ENCODE data around the gene PHETA1. TPM values are rescaled to one million over a fixed set of nuclear protein-coding genes. Genes with fewer than 3 reads are reported as not detected.

Gene PHETA1
- total and polyA plus RNA-seq, 2 of the 13 experiments (the other 11 are each of a cell fraction or from before 2014, with no cell fraction given): 11.3 to 20.8 TPM

- TF ChIP-seq ZSCAN30 (CRISPR knock-in tag; IDR thresholded peaks at IDR 0.05) (no peak), NR2F2 (IDR thresholded peaks at IDR 0.05; ENCODE audit: borderline replicate concordance, low read depth) (no peak), ZSCAN12 (CRISPR knock-in tag; IDR thresholded peaks at IDR 0.05) (no peak), POLR2A (IDR thresholded peaks at IDR 0.05; ENCODE audit: insufficient read depth in 1 of 2, low read depth in 2 of 2, low read length in 2 of 2) (peak in 1 of 2 experiments; percentile 91; a peak in 2 of 4 replicates), ZNF574 (CRISPR knock-in tag; IDR thresholded peaks at IDR 0.05) (peak; percentile 57), MED1 (CRISPR knock-in tag; IDR thresholded peaks at IDR 0.05) (peak; percentile 51; the same call in 1 of the 2 replicates), CEBPB (IDR thresholded peaks at IDR 0.05; ENCODE audit: borderline replicate concordance, low read depth, low read length) (no peak), PHF20 (CRISPR knock-in tag; IDR thresholded peaks at IDR 0.05) (no peak), BRCA1 (CRISPR knock-in tag; IDR thresholded peaks at IDR 0.05) (no peak), RELA (CRISPR knock-in tag; IDR thresholded peaks at IDR 0.05) (no peak), NFRKB (IDR thresholded peaks at IDR 0.05) (no peak), ADNP (CRISPR knock-in tag; IDR thresholded peaks at IDR 0.05) (no peak), ZBTB44 (CRISPR knock-in tag; IDR thresholded peaks at IDR 0.05) (no peak), HDAC1 (CRISPR knock-in tag; IDR thresholded peaks at IDR 0.05) (peak; percentile 67; the same call in 1 of the 2 replicates), TFDP2 (CRISPR knock-in tag; IDR thresholded peaks at IDR 0.05) (peak; percentile 70), RFX5 (IDR thresholded peaks at IDR 0.05; ENCODE audit: low read depth, low read length) (no peak), DMAP1 (CRISPR knock-in tag; IDR thresholded peaks at IDR 0.05) (no peak), GTF2F1 (IDR thresholded peaks at IDR 0.05; ENCODE audit: low read length) (no peak), RFX1 (IDR thresholded peaks at IDR 0.05) (no peak), ZNF530 (CRISPR knock-in tag; IDR thresholded peaks at IDR 0.05; ENCODE audit: low read depth) (no peak), REPIN1 (CRISPR knock-in tag; IDR thresholded peaks at IDR 0.05; ENCODE audit: borderline replicate concordance, low read depth) (no peak), TEAD3 (CRISPR knock-in tag; optimal IDR thresholded peaks at IDR 0.05; ENCODE audit: borderline replicate concordance) (no peak), ZNF136 (CRISPR knock-in tag; IDR thresholded peaks at IDR 0.05; ENCODE audit: low read depth) (no peak), CENPT (CRISPR knock-in tag; IDR thresholded peaks at IDR 0.05; ENCODE audit: low read depth) (no peak), HNRNPUL1 (IDR thresholded peaks at IDR 0.05; ENCODE audit: low read depth, low read length) (no peak), KLF12 (CRISPR knock-in tag; IDR thresholded peaks at IDR 0.05; ENCODE audit: borderline replicate concordance) (peak; percentile 82), ZMYM4 (CRISPR knock-in tag; IDR thresholded peaks at IDR 0.05) (peak; percentile 60; the same call in 1 of the 2 replicates), ZNF891 (CRISPR knock-in tag; IDR thresholded peaks at IDR 0.05) (no peak)
These were observed at the start of gene PHETA1 (continued) for GRCh38 chr12:111368788-111369495.
